Effector CD8-positive, alpha-beta T cell (primary cell): ENCODE measurements around the gene ZFAND2A.
"Not testable (repeated sequence)": the region's sequence is repeated elsewhere in the genome, so short reads cannot be mapped to it uniquely, and the experiment has no call there.

Experiments used
- DNase-seq: peaks from one replicate; lab custom pipeline; 2025; lab: John Stamatoyannopoulos, UW

Gene ZFAND2A

GRCh38 chr7:1124164-1124563 lies 35.8 kb downstream of the ZFAND2A start:
- DNase-seq, result no peak

- no peak for DNase-seq
Observed at GRCh38 chr7:1123715-1124114, 36.3 kb downstream of the ZFAND2A start.

GRCh38 chr7:1122832-1123501 lies 37.0 kb downstream of the ZFAND2A start:
- DNase-seq, result no peak

- no peak for DNase-seq
Observed at GRCh38 chr7:1121886-1122831, 37.8 kb downstream of the ZFAND2A start.

GRCh38 chr7:1121476-1121875 lies 38.5 kb downstream of the ZFAND2A start:
- no peak for DNase-seq

- DNase-seq, result no peak
Observed at GRCh38 chr7:1120791-1121190, 39.2 kb downstream of the ZFAND2A start.

GRCh38 chr7:1119201-1119600 lies 40.8 kb downstream of the ZFAND2A start:
- DNase-seq, result no peak

GRCh38 chr7:1117321-1117928 lies 42.6 kb downstream of the ZFAND2A start:
- DNase-seq, result no peak

- not testable (repeated sequence) for DNase-seq
Observed at GRCh38 chr7:1116383-1117008, 43.5 kb downstream of the ZFAND2A start.

GRCh38 chr7:1115171-1116045 lies 44.6 kb downstream of the ZFAND2A start:
- not testable (repeated sequence) for DNase-seq

- DNase-seq, result no peak
Observed at GRCh38 chr7:1114505-1114904, 45.5 kb downstream of the ZFAND2A start.

GRCh38 chr7:1114088-1114487 lies 45.9 kb downstream of the ZFAND2A start:
- DNase-seq, result no peak

- DNase-seq, result no peak
Observed at GRCh38 chr7:1113548-1113885, 46.5 kb downstream of the ZFAND2A start.

- DNase-seq, result no peak
Observed at GRCh38 chr7:1112625-1113547, 47.1 kb downstream of the ZFAND2A start.

- no peak for DNase-seq
Observed at GRCh38 chr7:1112109-1112508, 47.9 kb downstream of the ZFAND2A start.

GRCh38 chr7:1111156-1111555 lies 48.8 kb downstream of the ZFAND2A start:
- no peak for DNase-seq

GRCh38 chr7:1110358-1110757 lies 49.6 kb downstream of the ZFAND2A start:
- DNase-seq, result no peak

- DNase-seq, result no peak
Observed at GRCh38 chr7:1109581-1110310, 50.2 kb downstream of the ZFAND2A start.

GRCh38 chr7:1108264-1108920 lies 51.6 kb downstream of the ZFAND2A start:
- no peak for DNase-seq
